GM23338 (cell line): ENCODE measurements around the gene SH3BP4. TPM values are rescaled to one million over a fixed set of nuclear protein-coding genes. Genes with fewer than 3 reads are reported as not detected.

Experiments used
- ATAC-seq: fragments of 200-7000 bp; cut with Tn5 transposase; 3 replicates; pipeline ENCODE4 v1.9.1; 2020
- DNase-seq: peaks from one replicate; pipeline ENCODE4 v3.0.0-alpha.2; 2015; ENCODE audit warnings: low spot score
- H2AFZ ChIP-seq: fragments of 200-600 bp; sonication (generic); 2 replicates; pipeline ENCODE4 v1.8.0; 2016; ENCODE audit warnings: antibody characterized with exemption, mild to moderate bottlenecking, moderate library complexity
- H3F3A ChIP-seq: fragments of 200-600 bp; sonication (generic); replicated peaks from 2 replicates; pipeline ENCODE4 v1.8.0; 2017; ENCODE audit warnings: antibody characterized with exemption, mixed run types, low read depth
- H3K27ac ChIP-seq: fragments of 200-600 bp; sonication (generic); 2 replicates; pipeline ENCODE4 v1.6.1; 2016; ENCODE audit warnings: low read depth
- H3K27me3 ChIP-seq: fragments of 200-600 bp; sonication (generic); 2 replicates; pipeline ENCODE4 v1.8.0; 2016; ENCODE audit warnings: mild to moderate bottlenecking, mixed run types, moderate library complexity; ENCODE audit not compliant: insufficient read depth
- H3K36me3 ChIP-seq: fragments of 200-600 bp; sonication (generic); 2 replicates; pipeline ENCODE4 v1.8.0; 2016; ENCODE audit warnings: mild to moderate bottlenecking; ENCODE audit not compliant: insufficient read depth
- H3K4me1 ChIP-seq: fragments of 200-600 bp; sonication (generic); 2 replicates; pipeline ENCODE4 v1.8.0; 2016; ENCODE audit warnings: mild to moderate bottlenecking, moderate library complexity; ENCODE audit not compliant: insufficient read depth
- H3K4me2 ChIP-seq: fragments of 200-600 bp; sonication (generic); 2 replicates; pipeline ENCODE4 v1.7.1; 2017; ENCODE audit warnings: mixed run types
- H3K4me3 ChIP-seq: fragments of 200-600 bp; sonication (generic); 2 replicates; pipeline ENCODE4 v1.6.1; 2016; ENCODE audit warnings: mixed run types
- H3K79me2 ChIP-seq: fragments of 200-600 bp; sonication (generic); replicated peaks from 2 replicates; pipeline ENCODE4 v1.8.0; 2017; ENCODE audit warnings: mild to moderate bottlenecking; ENCODE audit not compliant: insufficient read depth
- H3K9me2 ChIP-seq: fragments of 200-600 bp; sonication (generic); 2 replicates; pipeline ENCODE4 v1.8.0; 2017; ENCODE audit not compliant: insufficient read depth
- H4K20me1 ChIP-seq: fragments of 200-600 bp; sonication (generic); replicated peaks from 2 replicates; pipeline ENCODE4 v1.8.0; 2017; ENCODE audit warnings: mild to moderate bottlenecking; ENCODE audit not compliant: insufficient read depth
- H3K27ac Mint-ChIP-seq: 2 replicates; pipeline ENCODE4 v1.8.0; 2020; ENCODE audit warnings: inconsistent platforms, mild to moderate bottlenecking, moderate library complexity, mixed read lengths
- H3K27me3 Mint-ChIP-seq: 3 replicates; pipeline ENCODE4 v1.8.0; 2022; ENCODE audit warnings: low read depth, mild to moderate bottlenecking, moderate library complexity, mixed read lengths, inconsistent platforms; ENCODE audit not compliant: insufficient read depth, poor library complexity
- H3K36me3 Mint-ChIP-seq: 3 replicates; pipeline ENCODE4 v1.8.0; 2021; ENCODE audit warnings: low read depth, mild to moderate bottlenecking, inconsistent platforms, moderate library complexity, mixed read lengths
- H3K4me1 Mint-ChIP-seq: 3 replicates; pipeline ENCODE4 v1.8.0; 2020; ENCODE audit warnings: mild to moderate bottlenecking, inconsistent platforms, mixed read lengths
- H3K4me3 Mint-ChIP-seq: 3 replicates; pipeline ENCODE4 v1.8.0; 2021; ENCODE audit warnings: moderate library complexity, mild to moderate bottlenecking, inconsistent platforms, mixed read lengths
- H3K9me3 Mint-ChIP-seq: 3 replicates; pipeline ENCODE4 v1.8.0; 2020; ENCODE audit warnings: moderate library complexity, mild to moderate bottlenecking, inconsistent platforms, mixed read lengths
- CREB1 ChIP-seq: fragments of 250-450 bp; sonication (Bioruptor Pico); IDR thresholded peaks from 2 replicates; pipeline ENCODE4 v1.5.0; 2020; ENCODE audit warnings: low read depth, mild to moderate bottlenecking, moderate library complexity
- ETS1 ChIP-seq: IDR thresholded peaks from 2 replicates; pipeline ENCODE4 v1.6.1; 2016; ENCODE audit warnings: antibody characterized with exemption
- EZH2 ChIP-seq: fragments of 200-600 bp; sonication (generic); IDR thresholded peaks from one replicate; pipeline ENCODE4 v1.8.0; 2017; ENCODE audit warnings: antibody characterized with exemption, mild to moderate bottlenecking, low read depth; ENCODE audit not compliant: unreplicated experiment
- EZH2phosphoT487 ChIP-seq: fragments of 200-600 bp; sonication (generic); IDR thresholded peaks from one replicate; pipeline ENCODE4 v1.8.1; 2018; ENCODE audit warnings: antibody characterized with exemption; ENCODE audit not compliant: unreplicated experiment
- JUNB ChIP-seq: IDR thresholded peaks from one replicate; pipeline ENCODE4 v1.6.1; 2016; ENCODE audit warnings: antibody characterized with exemption; ENCODE audit not compliant: unreplicated experiment
- NANOG ChIP-seq: IDR thresholded peaks from 2 replicates; pipeline ENCODE4 v1.6.1; 2016; ENCODE audit warnings: antibody characterized with exemption, borderline replicate concordance
- REST ChIP-seq: IDR thresholded peaks from one replicate; pipeline ENCODE4 v1.6.1; 2018; ENCODE audit warnings: antibody characterized with exemption; ENCODE audit not compliant: unreplicated experiment
- STAT1 ChIP-seq: IDR thresholded peaks from one replicate; pipeline ENCODE4 v1.6.1; 2016; ENCODE audit warnings: antibody characterized with exemption; ENCODE audit not compliant: unreplicated experiment
- ZNF114 ChIP-seq: fragments of 250-450 bp; sonication (Bioruptor Pico); IDR thresholded peaks from 2 replicates; pipeline ENCODE4 v1.5.0; 2020; ENCODE audit warnings: mild to moderate bottlenecking, moderate library complexity
- ZNF331 ChIP-seq: fragments of 250-450 bp; sonication (Bioruptor Pico); IDR thresholded peaks from 2 replicates; pipeline ENCODE4 v1.5.0; 2020; ENCODE audit warnings: low read depth, mild to moderate bottlenecking, moderate library complexity
- ZNF462 ChIP-seq: fragments of 250-450 bp; sonication (Bioruptor Pico); IDR thresholded peaks from 2 replicates; pipeline ENCODE4 v1.5.0; 2020; ENCODE audit warnings: mild to moderate bottlenecking, moderate library complexity
- polyA plus RNA-seq: library from polyadenylated mRNA; unstranded; fragments of >200 nt; fragmentation: Nextera tagmentation; extraction: Ambion mirVana; gene quantifications from 2 replicates; pipeline ENCODE4 v1.2.1, GENCODE V29; 2016
- total RNA-seq: library from RNA; depleted of rRNA; stranded (reverse); fragments of >200 nt; shearing (Covaris generic); gene quantifications from 2 replicates; pipeline ENCODE4 v1.2.3, GENCODE V29; 2014

Gene SH3BP4
- total and polyA plus RNA-seq, 2 experiments from 2014 or later = 15.6 to 50.9 TPM

- TF ChIP-seq ZNF462 (no peak), EZH2phosphoT487 (no peak), STAT1 (no peak), JUNB (no peak), ETS1 (no peak), ZNF331 (CRISPR knock-in tag) (no peak)
These were observed 37.4 kb downstream of the SH3BP4 start (continued) for GRCh38 chr2:234989183-234989701.

GRCh38 chr2:234990300-234990699, 38.5 kb downstream of the SH3BP4 start:
- Mint-ChIP-seq H3K9me3 (no peaks in the 10 kb centered on the region; the same call in 2 of the 3 replicates), H3K27me3 (peaks cover 13% of the 10 kb centered on the region), H3K4me3 (no peak overlapping the region), H3K27ac (no peak overlapping the region), H3K36me3 (peaks cover 24% of the 10 kb centered on the region; the same call in 2 of the 3 replicates), H3K4me1 (peaks cover 23% of the 10 kb centered on the region)
- Histone ChIP-seq H3K4me3 (no peak overlapping the region), H3K36me3 (no peaks in the 10 kb centered on the region), H3K79me2 (peaks cover 95% of the 10 kb centered on the region), H3K4me1 (peaks cover 27% of the 10 kb centered on the region), H3K27ac (no peak overlapping the region), H3K9me2 (peaks cover 12% of the 10 kb centered on the region; the same call in 1 of the 2 replicates), H3K27me3 (no peaks in the 10 kb centered on the region), H3F3A (no peaks in the 10 kb centered on the region), H4K20me1 (peaks cover 4% of the 10 kb centered on the region; the same call in 1 of the 2 replicates), H2AFZ (no peak overlapping the region), H3K4me2 (no peak overlapping the region)
- ATAC-seq = no peak
- TF ChIP-seq CREB1 (CRISPR knock-in tag) = no peak
- no peak for TF ChIP-seq ZNF114 (CRISPR knock-in tag)
- TF ChIP-seq ZNF331 (CRISPR knock-in tag) = no peak
- no peak for TF ChIP-seq NANOG
- TF ChIP-seq REST = no peak
- no peak for TF ChIP-seq ETS1
- no peak for TF ChIP-seq EZH2
- no peak for TF ChIP-seq EZH2phosphoT487
- no peak for TF ChIP-seq STAT1
- DNase-seq = no peak
